AG09309 (cell line): ENCODE results near the gene SREBF2.

ENCODE experiments used
- DNase-seq: peaks from one replicate; pipeline ENCODE4 v3.0.0-alpha.2; 2010; ENCODE audit warnings: low read depth
- H3K4me3 ChIP-seq: 2 replicates; pipeline ENCODE4 v1.5.1; 2011; ENCODE audit warnings: mild to moderate bottlenecking, low read depth, low read length, moderate library complexity; ENCODE audit not compliant: control insufficient read depth
- CTCF ChIP-seq: IDR thresholded peaks from 2 replicates; pipeline ENCODE4 v1.5.1; 2011; ENCODE audit warnings: mild to moderate bottlenecking, low read depth, low read length, inconsistent platforms; ENCODE audit not compliant: insufficient read depth, control insufficient read depth; ENCODE audit errors: missing control alignments

The SREBF2 gene

GRCh38 chr22:41932353-41932752 is 99.4 kb downstream of the SREBF2 start:
- DNase-seq: no peak
- H3K4me3 ChIP-seq: no peak overlapping the region
- TF ChIP-seq CTCF: no peak

DNA sequence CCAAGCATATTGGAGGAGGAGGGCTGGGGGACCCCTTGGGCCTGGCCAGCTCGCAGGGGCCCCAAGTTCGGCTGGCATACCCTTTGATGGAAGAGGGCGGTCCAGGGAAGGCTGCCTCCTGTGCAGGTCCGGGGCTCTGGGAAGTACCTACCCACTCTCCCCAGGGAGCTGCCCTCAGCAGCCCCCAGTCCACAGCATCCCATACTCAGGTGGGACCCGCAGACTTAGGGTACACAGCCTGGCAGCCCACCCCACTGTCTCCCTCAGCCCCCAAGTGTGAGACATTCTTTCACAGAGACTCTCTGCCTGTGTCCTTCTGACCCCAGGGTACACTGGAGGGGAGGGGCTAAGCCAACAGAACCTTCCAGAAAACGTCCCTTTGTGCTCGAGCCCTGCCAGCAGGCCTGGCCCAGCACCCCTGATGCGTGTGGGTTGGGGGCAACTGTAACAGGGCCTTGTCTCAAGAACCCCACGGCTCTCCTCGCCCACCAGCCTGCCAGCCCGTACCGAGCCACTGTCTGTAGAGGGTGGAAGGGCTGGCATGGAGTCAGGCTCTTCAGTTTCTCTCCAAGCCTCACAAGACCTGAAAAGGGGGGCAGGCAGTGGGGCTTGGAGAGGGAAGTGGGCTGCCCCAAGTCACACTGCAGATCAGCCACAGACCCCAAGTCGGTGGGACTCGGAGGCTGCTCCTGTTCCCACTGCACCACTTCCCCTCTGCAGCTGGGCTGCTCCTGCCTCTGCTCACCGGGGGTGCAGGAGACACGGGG is 100.7 kb downstream of the SREBF2 start:
- no peak for DNase-seq
- no peak overlapping the region for H3K4me3 ChIP-seq
- no peak for TF ChIP-seq CTCF

DNA sequence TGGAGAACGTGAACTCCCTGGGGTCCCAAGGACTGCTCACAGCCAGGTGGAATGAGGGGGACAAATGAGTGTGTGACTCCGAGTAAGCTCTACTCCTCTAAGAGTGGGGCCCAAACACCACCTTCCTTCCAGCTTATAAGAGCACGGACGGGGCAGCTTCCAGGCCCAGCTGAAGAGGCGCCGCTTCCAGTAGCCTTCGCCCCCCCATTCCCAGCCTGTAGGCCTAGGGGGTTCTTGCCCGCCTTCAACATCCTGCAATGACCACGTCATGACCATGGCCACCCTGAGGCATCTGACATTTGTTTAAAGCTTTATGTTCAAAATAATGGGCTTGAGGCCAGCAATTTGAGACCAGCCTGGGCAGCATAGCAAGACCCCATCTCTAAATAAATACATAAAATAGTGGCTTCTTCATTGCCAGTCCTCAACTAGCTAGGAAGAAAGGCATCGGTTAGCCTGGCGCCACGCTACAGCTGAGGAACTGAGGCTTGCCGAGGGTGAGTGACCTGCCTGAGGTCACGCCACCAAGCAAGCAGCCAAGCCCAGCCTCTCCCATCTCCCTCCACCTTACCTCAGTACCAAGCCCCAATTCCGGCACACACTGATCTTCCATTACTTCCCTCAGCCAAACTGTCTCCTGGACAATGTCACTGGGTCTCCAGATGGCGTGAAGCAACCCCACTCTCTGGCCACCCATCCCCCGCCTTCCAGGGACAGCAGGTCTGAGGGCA is 101.5 kb downstream of the SREBF2 start:
- no peak overlapping the region for H3K4me3 ChIP-seq
- no peak for DNase-seq
- TF ChIP-seq CTCF: no peak

DNA sequence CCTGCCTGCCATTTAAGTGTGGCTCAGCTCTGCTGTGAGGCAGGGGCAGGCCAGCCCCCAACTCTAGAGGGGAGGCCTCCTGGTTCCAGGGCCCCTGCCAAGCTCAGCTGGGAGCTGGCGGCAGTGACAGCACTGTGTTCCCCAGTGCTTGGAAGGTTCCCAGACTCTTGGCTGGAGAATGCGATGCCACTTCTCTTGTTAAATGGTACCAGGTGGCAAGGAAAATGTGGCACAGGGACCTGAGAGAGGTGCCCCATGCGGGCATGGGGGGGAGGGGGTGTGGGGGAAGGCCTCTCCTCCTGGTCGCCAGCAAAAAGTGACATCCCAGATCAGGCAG is 102.1 kb downstream of the SREBF2 start:
- no peak for TF ChIP-seq CTCF
- no peak overlapping the region for H3K4me3 ChIP-seq
- DNase-seq: no peak

DNA sequence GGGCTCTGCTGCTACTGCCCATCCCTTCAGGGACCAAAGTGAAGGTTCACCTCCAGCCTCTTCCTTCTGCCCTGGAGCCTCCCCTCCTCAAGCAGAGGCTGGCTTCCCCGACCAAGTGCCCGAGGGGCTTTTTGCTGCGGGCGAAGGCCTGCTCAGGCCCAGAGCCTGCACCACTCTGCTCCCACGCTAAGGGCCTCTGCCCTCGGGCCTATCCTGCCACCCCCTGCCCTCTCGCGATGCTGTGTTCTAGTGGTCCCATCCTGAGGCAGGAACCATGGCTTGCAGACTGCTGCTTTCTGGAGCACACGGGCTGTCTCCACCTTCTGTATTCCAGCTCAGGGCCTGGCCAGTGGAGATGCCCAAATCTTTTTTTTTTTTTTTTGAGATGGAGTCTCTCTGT is 102.6 kb downstream of the SREBF2 start:
- H3K4me3 ChIP-seq: no peak overlapping the region

GRCh38 chr22:41936894-41937169 is 103.9 kb downstream of the SREBF2 start:
- DNase-seq: no peak
- no peak overlapping the region for H3K4me3 ChIP-seq
- no peak for TF ChIP-seq CTCF

More for the DNA sequence above, 102.6 kb downstream of the SREBF2 start:
- no peak for DNase-seq
- TF ChIP-seq CTCF: no peak
